Stimulated activated CD4-positive, alpha-beta T cell treated with anti-CD3 and anti-CD28 coated beads, TNF-alpha, amount 100 ng/mL, for 4 hours (primary cell): ENCODE measurements around the gene BAZ2B.

Source experiments
- DNase-seq, 3 experiments: peaks; one replicate each; pipeline ENCODE4 v3.0.0-alpha.2; 2020; ENCODE audit warnings: low read depth in 3 of 3

BAZ2B gene

GRCh38 chr2:159317392-159318088 lies 298.8 kb downstream of the BAZ2B start:
- DNase-seq, result no peak

GRCh38 chr2:159307942-159308341 lies 308.4 kb downstream of the BAZ2B start:
- DNase-seq, result no peak

DNA sequence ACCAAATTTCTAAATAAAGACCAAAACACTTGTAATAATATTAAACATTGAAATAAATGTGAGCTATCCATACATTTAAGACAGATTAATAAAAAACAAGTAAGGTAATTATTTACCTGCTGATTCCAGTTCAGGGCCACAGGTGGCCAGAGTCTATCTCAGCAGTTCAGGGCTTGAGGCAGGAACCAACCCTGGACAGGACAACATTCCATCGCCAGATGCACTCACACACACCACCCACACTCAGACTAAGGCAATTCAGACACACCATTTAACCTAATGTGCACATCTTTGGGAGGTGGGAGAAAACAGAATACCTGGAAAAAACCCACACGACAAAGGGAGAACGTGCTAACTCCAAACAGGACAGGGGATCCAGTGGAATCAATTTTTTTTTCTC lies 315.8 kb downstream of the BAZ2B start:
- DNase-seq, result no peak

GRCh38 chr2:159298967-159299366 lies 317.4 kb downstream of the BAZ2B start:
- DNase-seq, result no peak

GRCh38 chr2:159297042-159297707 lies 319.2 kb downstream of the BAZ2B start:
- no peak for DNase-seq

GRCh38 chr2:159292157-159292556 lies 324.2 kb downstream of the BAZ2B start:
- DNase-seq, result no peak

DNA sequence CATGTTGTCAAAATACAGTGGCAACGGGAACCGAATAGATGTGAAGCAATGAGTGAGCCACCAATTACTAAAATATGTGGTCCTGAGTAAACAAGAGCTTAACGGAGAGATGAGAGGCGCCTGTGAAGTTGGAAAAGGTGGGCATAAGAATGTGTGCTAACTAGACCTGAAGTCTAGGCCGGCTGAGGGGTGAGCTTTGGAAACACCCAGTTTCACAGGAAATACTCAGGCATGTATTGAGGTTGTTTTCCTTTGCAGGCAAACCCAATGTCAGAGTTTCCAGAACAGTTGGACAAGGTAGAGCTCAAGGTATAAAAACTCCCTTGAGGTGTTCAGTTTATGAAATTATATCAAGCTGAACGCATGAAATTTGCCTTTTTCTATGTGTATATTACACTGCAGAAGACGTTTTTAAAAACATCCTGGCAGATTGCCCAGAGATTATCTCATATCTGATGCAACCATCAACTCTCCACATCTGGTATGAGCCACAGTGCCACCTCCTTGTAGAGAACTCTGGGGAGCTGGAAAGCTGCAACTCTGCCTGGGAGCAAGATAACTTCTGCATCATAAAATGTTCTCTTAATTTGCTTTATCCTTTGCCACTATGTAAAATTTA lies 325.9 kb downstream of the BAZ2B start:
- DNase-seq, result no peak

DNA sequence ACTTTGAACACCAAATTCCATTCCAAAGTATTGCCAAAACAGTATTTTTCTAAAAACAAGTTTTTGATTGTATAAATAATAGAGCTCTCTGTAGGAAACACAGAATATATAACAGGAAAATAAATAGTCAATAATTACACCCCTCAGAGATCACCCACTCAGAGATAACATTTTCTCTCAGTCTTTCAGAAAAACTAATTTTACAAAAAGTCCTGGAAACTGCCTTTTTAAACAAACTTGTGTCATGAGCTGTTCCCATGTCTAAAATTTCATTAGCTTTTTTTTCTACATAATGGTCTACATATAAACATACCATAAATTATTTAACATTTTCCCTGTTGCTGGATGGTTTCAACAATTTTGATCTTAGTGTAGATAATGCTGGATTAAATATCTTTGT lies 328.6 kb downstream of the BAZ2B start:
- DNase-seq, result no peak

DNA sequence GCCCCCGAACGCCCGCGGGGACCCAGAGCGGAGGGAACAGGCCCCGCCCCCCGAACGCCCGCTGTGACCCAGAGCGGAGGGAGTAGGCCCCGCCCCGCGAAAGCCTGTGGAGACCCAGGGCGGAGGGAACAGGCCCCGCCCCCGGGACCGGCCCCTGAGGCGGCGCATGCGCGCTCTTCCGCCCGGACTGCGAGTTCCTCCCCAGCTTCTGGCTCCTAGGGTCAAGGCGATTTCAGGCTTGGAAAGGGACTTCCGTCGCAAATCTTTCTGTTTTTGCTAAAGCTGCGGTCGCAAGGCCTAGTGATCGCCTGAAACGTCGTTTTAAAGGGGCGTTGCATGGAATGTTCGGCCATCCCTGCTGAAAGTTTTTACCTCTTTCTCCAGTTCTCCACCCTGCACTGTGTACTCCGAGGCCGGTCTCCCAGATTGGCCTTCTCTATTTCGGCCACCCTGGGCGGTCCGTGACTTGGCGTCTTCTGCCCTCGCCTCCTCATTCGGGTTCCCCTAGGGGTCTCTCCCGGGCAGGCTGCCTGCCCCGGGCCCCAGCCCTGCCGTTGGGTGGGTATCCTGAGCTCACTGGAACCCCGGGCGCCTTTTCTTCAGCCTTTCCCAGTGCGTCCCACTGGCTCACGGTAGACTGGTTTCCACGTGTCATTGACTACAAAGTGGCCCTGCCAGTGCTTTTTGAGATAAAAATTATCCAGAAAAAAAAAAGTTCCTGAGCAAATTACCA lies 329.5 kb downstream of the BAZ2B start:
- DNase-seq, result peak; percentile 96 to 97 (median 97)

DNA sequence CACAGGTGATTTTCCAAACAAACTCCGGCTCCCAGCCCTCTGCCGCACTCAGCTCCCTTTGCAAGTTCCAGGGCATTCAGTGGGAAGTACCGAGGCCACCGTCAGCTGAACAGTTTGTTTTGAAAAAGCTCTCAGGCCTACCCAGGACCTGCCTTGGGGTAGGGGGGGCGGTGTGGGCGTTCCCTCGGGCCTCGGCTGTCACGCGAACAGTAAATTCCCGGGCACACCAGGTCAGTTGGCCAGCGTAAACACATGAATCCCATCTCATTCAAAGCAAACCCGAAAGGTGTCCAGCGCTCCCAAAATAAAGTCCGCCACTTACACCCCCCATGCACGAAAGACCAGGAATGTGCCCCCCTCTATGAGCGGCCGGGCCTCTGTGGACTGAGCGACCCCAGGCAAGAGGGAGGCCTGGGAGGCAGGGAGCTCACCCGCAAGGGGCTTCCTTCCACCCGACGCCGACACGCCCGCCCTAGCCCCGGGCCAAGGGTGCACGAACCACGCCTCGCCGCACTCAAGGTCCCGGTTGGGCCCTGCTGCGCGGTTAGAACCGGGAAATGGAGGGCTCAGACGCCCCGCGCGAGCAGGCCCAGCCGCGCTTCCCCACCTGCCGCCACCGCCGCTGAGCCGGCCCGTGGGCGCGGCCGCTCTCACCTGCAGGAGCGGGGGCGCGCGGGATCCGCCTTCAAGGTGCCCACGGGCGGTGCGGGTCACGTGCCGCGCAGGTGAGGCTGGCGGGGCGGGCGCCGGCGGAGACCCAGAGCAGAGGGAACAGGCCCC lies 330.2 kb downstream of the BAZ2B start, which contains the start of gene WDSUB1:
Gene WDSUB1 (minus strand): TSS at position 775 of the 780 bp plus-strand sequence. CDS start 3,634 bp downstream, outside the sequence.
- DNase-seq, result peak in 2 of 3 experiments; percentile 2 to 18

DNA sequence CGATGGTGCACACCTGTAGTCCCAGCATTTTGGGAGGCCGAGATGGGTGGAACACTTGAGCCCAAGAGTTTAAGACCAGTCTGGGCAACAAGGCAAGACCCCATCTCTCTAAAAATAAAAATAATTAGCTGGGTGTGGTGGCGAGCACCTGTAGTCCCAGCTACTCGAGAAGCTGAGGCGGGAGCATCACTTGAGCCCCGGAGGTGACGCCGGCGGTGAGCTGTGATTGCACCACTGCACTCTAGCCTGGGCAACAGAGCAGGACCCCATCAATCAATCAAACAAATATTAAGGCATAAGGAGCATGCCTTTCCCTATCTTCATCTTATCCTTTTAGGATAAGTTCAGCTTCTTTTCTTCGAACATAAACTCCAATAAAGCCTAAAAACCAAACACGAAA lies 330.9 kb downstream of the BAZ2B start:
- DNase-seq, result no peak

- no peak for DNase-seq
Measured at GRCh38 chr2:159283529-159283928, 332.8 kb downstream of the BAZ2B start.

DNA sequence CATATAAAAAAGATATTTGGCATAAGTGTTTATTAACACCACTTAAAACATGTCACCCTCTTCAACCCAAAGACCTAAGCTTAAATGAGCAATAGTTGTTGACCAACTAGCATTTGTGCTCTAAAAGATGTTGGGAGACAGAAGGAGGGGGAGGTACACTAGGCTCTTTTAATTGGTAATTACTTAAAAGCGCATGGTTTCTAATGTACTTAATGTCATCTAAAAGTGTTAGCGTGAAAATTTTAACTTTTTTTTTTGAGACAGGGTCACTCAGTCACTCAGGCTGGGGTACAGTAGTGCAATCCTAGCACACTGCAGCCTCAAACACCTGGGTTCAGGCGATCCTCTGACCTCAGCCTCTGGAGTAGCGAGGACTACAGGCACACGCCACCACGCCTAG lies 335.3 kb downstream of the BAZ2B start:
- DNase-seq, result no peak

DNA sequence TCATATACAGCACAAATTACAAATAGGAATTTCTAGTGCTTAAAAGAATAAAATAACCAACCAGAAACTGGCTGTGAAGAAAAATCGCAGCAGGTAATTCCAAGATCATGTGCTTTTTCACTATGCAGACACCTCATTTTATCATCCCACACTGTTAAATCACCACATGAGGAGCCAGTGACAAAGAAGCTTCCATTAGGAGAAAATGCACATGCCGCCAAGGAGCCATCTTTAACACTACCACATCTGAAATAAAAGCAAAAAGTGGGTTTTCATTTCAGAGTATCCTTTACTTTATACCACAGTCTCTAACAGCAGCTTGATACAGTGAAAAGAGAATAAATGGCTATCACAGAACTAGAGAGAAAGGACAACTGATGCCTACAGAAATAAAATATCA lies 336.6 kb downstream of the BAZ2B start:
- no peak for DNase-seq

- DNase-seq, result no peak
Measured at GRCh38 chr2:159275111-159275510, 341.2 kb downstream of the BAZ2B start.

- no peak for DNase-seq
Measured at GRCh38 chr2:159272156-159272555, 344.2 kb downstream of the BAZ2B start.

GRCh38 chr2:159270744-159271379 lies 345.5 kb downstream of the BAZ2B start:
- DNase-seq, result no peak
